Measurements from ENCODE around the gene TSPAN16. TPM values are rescaled to one million over a fixed set of nuclear protein-coding genes. Genes with fewer than 3 reads are reported as not detected.
A peak's percentile ranks its signal among the peaks of the same experiment; 100 is the strongest.

The TSPAN16 gene
- total RNA-seq, 1 donor from 2014 or later: not detected

- DNase-seq (ENCODE audit: low spot score): no peak
- intact Hi-C loops (cut with DNase I): no loop called here
These were observed 28.5 kb upstream of the TSPAN16 start for GRCh38 chr19:11267316-11268085.

DNA sequence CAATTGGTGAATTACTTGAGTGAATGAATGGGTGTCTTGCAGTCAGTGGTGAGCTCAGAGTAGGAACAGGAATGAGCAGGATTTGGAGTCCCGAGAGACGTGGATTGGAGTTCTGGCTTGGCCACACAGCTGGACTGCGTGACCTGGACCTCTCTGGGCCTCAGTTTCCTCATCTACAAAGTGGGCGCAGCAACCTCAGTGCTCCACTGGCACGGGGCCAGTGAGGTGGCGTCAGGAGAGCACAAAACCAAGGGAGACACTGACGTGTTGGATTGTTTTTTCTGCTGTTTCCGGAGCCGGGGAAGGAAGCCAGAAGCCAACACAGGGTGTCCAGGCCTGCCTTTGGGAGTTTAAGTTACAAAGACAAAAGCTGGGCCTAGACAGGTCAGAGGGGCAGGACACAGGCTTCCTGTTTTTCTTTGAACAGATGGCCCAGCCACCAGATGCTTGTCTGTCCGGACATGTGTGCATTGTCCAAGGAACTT lies 27.1 kb upstream of the TSPAN16 start:
- intact Hi-C loops (cut with DNase I): no loop called here
- DNase-seq (ENCODE audit: low spot score): peak; percentile 87

DNA sequence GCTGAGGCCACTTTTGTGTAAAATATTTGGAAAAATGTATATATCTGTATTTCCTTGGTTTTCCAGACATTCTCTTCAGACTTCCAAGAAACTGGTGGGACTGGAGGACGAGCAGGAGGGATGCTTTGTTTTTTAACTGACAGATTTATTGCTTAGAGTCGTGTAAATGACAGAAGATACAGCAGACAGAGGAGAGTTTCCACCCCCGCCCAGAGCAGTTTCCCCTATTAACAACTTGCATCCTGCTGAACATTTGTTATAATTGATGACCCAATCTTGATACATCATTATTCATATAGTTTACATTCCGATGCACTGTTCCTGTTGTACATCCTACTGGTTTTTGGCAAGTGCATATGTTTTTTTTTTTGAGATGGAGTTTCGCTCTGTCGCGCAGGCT lies 26.6 kb upstream of the TSPAN16 start:
- DNase-seq (ENCODE audit: low spot score): no peak
- intact Hi-C loops (cut with DNase I): no loop called here

DNA sequence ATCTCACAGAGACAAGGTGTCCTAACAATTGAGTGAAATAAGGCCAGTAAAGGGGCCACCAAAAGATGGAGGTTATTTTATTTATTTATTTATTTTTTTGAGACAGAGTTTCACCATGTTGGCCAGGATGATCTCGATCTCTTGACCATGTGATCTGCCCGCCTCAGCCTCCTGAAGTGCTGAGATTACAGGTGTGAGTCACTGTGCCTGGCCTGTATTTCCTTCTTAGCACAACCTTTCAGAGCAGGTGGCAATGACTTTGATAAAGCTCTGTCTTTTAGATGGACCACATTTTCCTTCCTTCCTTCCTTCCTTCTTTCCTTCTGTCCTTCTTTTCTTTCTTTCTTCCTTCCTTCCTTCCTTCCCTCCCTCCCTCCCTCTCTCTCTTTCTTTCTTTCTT lies 22.7 kb upstream of the TSPAN16 start:
- intact Hi-C loops (cut with DNase I): no loop called here
- no peak for DNase-seq (ENCODE audit: low spot score)

DNA sequence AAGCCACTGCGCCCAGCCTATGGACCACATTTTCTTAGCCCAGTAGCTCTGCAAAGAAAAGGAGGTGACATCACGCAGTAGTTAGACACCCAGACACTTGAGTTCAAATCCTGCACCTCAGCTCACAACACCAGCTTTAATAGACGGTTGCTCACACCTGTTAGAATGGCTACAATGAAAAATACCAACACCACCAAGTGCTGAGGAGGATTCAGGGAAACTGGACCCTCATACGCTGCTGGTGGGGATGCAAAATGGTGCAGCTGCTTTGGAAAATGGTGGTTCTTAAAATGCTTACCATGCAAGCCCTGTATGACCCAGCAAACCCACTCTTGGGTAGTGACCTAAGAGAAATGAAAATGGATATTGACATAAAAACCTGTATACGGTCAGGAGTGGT lies 22.0 kb upstream of the TSPAN16 start:
- intact Hi-C loops (cut with DNase I): no loop called here
- no peak for DNase-seq (ENCODE audit: low spot score)

- no peak for DNase-seq (ENCODE audit: low spot score)
- intact Hi-C loops (cut with DNase I): no loop called here
These were observed 21.4 kb upstream of the TSPAN16 start for GRCh38 chr19:11274533-11275086.

DNA sequence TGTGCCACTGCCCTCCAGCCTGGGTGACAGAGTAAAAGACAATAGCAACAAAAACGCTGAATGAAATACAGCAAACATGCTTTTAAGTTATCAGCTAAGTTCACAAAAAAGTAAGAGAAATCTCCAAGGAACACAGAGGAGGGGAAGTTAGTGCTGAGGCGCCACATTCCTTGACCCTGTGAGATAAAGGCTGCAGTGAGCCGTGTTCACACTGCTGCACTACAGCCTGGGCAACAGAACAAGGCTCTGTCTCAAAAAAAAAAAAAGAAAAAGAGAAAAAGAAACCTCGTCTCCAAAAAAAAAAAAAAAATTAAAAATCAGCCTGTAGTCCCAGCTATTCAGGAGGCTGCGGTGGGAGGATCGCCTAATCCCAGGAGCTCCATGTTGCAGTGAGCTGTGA lies 17.3 kb upstream of the TSPAN16 start:
- intact Hi-C loops (cut with DNase I): no loop called here
- no peak for DNase-seq (ENCODE audit: low spot score)

DNA sequence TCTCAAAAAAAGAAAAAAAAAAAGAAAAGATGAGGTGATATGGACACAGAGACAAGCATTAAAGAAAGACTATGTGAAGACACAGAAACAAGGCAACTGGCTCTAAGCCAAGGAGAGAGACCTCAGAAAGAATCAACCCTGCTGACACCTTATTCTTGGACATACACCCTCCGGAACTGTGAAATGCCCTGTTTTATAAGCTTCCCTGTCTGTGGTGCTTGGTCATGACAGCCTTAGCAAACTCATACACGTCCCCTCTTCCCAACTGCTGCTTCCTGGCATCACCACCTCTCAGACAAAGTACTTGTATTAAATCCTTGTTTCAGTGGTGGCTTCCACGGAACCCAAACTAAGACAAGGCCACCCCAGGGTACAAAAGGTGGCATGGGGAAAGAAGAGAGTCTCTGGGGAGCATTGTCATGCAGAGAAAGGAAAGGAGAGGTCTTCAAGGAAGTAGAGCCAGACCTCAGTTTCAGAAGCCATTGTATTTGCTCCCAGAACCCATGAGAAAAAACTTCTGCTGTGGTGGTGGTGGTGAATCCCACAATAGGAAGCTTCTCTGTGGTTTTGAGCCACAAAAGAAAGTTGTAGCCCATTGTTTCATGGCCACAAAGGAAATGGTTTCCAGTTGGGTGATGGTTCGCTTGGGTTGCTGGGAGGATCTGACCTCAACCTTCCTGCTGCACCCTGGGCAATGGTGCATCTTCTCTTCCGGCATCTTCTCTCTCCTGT lies 16.3 kb upstream of the TSPAN16 start:
- no peak for DNase-seq (ENCODE audit: low spot score)
- intact Hi-C loops (cut with DNase I): no loop called here

GRCh38 chr19:11281356-11282049 lies 14.5 kb upstream of the TSPAN16 start:
- no peak for DNase-seq (ENCODE audit: low spot score)
- intact Hi-C loops (cut with DNase I): no loop called here

DNA sequence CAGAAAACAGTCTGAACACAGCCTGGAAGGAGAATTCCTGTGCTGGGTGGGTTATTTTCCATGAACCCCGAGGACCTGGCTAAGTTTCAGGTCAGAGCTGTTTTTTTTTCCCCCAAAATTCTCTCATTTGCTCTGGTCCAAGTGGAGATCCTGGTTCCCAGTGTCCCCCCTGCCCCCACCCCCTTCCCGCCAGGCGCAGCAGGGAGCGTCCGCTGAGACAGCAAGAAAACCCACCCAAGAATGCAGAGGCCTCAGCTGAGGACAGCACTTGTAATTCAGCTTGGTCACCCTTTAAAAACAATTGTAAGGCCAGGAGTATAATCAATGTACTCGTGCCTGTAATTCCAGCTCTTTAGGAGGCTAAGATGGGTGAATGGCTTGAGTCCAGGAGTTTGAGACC lies 11.4 kb upstream of the TSPAN16 start:
- intact Hi-C loops (cut with DNase I): no loop called here

DNA sequence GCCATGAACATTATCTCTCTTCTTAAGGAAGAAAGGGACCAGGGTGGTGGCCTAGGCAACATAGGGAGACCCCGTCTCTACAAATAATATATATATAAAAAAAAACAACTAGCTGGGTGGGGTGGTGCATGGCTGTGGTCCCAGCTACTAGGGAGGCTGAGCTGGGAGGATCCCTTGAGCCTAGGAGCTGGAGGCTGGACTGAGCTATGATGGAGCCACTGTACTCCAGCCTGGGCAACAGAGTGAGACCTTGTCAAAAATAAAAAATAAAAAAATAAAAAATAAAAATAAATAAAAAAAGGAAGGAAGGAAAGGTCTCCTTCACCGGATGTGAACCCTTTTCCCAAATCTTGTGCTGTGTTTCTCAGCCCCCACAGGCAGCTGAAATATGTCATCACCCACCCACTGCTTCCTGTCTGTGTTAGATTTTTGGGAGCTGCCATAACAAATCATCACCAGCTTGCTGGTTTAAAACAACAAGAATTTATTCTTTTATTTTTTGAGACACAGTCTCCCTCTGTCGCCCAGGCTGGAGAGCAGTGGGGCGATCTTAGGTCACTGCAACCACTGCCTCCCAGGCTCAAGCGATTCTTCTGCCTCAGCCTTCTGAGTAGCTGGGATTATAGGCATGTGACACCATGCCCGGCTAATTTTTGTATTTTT lies 9.5 kb upstream of the TSPAN16 start:
- no peak for DNase-seq (ENCODE audit: low spot score)
- intact Hi-C loops (cut with DNase I): loop anchor here (5.0 kb wide), 1 partner anchor 44 kb away; no protein-coding TSS in a partner anchor

More for the DNA sequence above, 11.4 kb upstream of the TSPAN16 start:
- DNase-seq (ENCODE audit: low spot score): no peak

DNA sequence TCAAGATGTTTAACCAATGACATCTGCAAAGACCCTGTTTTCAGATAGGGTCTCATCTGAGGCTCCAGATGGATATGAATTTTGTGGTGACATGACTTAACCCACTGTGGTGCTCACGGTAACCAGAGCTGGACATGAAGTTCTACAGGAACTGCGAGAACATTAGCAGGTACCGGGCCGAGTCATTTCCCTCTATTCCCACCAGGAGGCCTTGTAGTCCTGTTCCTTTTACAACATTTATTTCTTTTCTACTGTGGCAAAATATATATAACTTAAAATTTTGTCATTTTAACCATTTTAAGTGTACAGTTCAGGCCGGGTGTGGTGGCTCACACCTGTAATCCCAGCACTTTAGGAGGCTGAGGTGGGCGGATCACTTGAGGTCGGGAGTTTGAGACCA lies 7.6 kb upstream of the TSPAN16 start:
- DNase-seq (ENCODE audit: low spot score): no peak
- intact Hi-C loops (cut with DNase I): loop anchor here (5.0 kb wide), 1 partner anchor 46 kb away; no protein-coding TSS in a partner anchor

- no peak for DNase-seq (ENCODE audit: low spot score)
- intact Hi-C loops (cut with DNase I): loop anchor here (5.0 to 10.0 kb wide), 3 partner anchors 92 to 295 kb away; partner anchors contain the start of gene EPOR
These were observed 5.7 kb upstream of the TSPAN16 start for GRCh38 chr19:11290256-11290655.

GRCh38 chr19:11291415-11291814 lies 4.5 kb upstream of the TSPAN16 start:
- intact Hi-C loops (cut with DNase I): loop anchor here (5.0 to 10.0 kb wide), 3 partner anchors 91 to 293 kb away; partner anchors contain the start of gene EPOR
- no peak for DNase-seq (ENCODE audit: low spot score)

DNA sequence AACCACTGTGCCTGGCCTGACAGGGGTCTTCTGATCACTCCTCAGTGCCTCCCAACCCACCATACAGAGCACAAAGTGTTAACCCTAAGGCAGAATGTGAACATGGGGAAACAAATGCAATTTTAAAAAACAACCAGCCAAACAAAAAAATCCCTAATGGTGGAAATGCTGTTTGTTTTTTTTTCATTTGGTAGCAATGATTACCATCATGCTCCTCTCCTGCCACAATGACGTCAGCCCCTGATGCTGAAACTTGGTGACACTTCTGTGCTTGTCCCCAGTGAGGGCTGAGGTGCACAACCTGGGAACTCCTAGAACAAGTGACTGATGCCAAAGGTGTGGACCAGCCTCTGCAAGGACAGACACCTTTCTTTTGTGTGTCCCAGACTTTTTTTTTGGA lies 4.0 kb upstream of the TSPAN16 start:
- DNase-seq (ENCODE audit: low spot score): no peak
- intact Hi-C loops (cut with DNase I): loop anchor here (5.0 to 10.0 kb wide), 3 partner anchors 90 to 293 kb away; partner anchors contain the start of gene EPOR

DNA sequence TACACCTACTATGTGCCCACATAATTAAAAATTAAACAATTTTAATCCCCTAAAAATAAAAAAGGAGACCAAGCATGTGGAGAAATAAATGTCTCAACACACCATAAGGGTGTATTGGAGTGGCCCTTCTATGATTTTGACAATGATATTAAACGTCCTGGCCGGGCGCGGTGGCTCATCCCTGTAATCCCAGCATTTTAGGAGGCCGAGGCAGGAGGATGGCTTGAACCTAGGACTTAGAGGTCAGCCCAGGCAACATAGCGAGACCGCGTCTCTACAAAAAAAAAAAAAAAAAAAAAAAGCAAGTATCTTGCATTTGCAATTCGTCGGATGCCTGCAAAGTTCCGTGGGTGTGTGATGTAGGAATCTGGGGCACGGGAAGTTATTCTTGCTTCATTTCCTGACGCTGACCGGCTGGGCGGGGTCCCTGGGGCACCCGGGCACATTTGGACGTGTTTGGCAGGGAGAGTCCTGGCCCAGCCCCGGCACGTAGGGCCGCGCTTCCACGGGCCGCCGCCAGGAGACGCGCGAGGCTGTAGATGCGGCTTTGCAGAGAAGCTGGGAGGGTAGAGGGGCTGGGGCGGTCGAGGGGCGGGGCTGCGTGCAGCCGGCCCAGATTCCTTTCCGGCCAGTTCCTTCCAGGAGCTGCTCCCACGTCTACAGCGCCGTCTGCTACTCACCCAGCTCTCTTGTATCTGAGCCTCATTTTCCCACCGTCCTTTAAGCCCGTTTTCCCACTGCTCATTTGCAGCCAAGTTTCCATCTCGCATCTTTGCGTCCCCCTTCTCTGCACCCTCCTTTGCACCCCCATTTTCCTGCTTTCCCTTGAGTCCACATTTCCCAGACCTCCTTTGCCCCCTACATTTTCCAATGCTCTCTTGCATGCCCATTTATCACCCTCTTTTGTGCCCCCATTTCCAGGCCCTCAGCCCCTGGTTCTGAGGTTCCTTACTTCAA lies 2.2 kb upstream of the TSPAN16 start:
- intact Hi-C loops (cut with DNase I): loop anchor here (2.0 to 10.0 kb wide), 4 partner anchors 45 to 291 kb away; partner anchors contain the start of genes EPOR and RAB3D
- peak; percentile 99 for DNase-seq (ENCODE audit: low spot score)

- DNase-seq (ENCODE audit: low spot score): no peak
- intact Hi-C loops (cut with DNase I): loop anchor here (2.0 to 10.0 kb wide), 2 partner anchors 44 to 290 kb away; partner anchors contain the start of gene RAB3D
These were observed 780 bp upstream of the TSPAN16 start for GRCh38 chr19:11295180-11295579.

DNA sequence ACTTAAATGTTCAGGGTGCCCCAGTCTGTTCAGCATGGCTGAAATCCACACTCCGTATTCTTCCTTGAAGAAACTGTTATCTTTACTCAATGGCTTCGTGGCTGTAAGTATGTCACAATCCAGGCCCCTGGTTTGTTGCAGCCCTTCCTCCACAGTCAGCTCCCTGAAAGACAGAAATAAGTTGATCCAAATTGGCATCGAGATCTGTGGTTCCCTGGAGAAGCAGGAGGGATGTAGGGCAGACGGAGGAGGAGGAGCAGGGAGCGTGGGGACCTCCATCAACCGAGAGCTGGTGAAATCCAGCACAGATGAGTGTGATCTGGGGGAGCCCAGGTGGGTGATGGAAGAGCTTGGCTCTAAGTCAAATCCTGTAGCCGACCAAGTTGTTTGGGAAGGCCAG lies 304 bp downstream of the TSPAN16 start:
- DNase-seq (ENCODE audit: low spot score): no peak
- intact Hi-C loops (cut with DNase I): loop anchor here (10.0 kb wide), 1 partner anchor 289 kb away; no protein-coding TSS in a partner anchor

All from cardiac septum (tissue), 1 donor.